GF-D8 (cell line): ENCODE results near the gene HYDIN.
"Not testable (repeated sequence)": the region's sequence is repeated elsewhere in the genome, so short reads cannot be mapped to it uniquely, and the experiment has no call there.

ENCODE experiments used
- DNase-seq: peaks from one replicate; lab custom pipeline; 2025; lab: John Stamatoyannopoulos, UW

Gene HYDIN

DNA sequence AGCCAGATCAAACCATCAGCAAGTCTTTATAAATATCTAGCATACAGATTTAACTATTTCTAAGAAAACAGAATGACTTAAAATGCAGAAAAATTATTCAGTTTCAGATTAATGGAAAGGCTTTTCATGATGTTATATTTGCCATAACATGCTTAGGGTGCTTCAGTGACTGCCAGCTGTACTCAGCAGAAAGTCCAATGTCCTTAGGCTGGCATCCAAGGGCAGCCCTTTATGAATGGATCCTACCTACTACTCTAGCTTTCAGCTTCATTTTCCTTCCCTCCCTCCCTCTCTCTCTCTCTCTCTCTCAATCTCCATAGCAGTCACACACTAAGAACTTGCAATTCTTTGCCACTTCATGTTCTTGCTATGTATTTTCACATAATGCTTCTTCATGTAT lies 124.6 kb downstream of the HYDIN start:
- not testable (repeated sequence) for DNase-seq

DNA sequence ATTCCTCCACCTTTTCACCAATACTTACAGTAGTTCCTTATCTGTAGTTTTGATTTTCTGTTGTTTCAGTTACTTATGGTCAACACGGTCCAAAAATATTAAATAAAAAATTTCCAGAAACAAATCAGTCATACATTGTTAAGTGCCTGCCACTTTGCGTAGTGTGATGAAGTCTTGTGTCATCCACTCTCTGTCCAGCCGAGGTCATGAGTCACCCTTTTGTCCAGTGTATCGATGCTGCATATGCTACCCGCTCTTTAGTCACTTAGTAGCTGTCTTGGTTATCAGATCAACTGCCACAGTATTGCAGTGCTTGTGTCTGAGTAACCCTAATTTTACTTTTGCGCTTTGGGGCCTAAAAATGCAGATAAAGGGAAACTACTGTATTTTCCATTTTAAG lies 146.9 kb downstream of the HYDIN start:
- DNase-seq = not testable (repeated sequence)

DNA sequence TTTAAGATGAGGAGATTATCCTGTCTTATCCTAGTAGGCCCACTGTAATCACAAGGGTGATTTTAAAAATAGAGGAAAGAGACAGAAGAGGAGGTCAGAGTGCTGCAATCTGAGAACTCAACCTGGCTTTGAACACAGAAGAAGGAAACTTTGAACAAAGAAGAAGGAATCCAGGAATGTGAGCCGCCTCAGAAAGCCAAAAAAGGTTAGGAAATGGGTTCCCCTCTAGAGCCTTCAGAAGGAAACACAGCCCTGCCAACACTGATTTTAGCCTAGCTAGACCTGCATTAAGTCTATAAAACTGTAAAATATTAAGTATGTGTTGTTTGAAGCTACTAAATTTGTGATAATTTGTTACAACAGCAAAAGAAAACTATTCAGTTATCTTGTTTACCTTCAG lies 149.7 kb downstream of the HYDIN start:
- not testable (repeated sequence) for DNase-seq

DNA sequence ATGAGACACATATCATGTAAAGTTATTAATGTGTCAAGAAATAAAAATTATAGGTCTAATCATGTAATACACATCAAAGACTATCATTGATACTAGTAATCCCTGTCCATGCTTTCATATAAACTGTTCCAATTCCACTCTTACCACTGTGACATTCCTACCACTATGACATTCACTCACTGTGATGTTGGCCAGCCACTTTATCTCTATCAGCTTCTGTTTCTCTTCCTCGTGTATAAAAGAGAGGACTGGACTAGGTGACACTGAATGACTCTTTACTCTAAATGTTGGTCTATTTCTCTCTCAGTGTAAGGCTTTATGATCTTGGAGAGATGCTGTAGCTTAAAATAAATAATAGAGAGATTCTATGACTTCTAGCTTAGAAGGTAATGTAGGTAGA lies 150.3 kb downstream of the HYDIN start:
- DNase-seq = not testable (repeated sequence)

DNA sequence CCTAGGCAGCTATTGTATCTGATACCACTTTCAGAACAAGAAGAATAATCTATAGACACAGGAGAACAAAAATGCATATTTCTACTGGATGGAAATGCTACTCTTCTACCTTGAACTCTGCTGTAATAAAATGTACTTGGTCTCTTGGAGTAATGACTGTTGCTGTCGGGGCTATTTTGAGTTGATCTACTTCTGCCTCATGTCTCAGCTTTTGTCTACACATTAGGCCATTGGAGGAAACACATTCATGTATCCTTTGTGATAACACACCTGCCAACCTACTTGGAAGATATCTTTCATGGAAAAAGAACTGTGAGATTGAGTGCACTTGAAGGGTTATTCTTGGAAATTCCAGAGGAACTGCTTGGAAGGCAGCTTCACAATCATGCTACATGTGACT lies 159.9 kb downstream of the HYDIN start:
- DNase-seq = not testable (repeated sequence)

DNA sequence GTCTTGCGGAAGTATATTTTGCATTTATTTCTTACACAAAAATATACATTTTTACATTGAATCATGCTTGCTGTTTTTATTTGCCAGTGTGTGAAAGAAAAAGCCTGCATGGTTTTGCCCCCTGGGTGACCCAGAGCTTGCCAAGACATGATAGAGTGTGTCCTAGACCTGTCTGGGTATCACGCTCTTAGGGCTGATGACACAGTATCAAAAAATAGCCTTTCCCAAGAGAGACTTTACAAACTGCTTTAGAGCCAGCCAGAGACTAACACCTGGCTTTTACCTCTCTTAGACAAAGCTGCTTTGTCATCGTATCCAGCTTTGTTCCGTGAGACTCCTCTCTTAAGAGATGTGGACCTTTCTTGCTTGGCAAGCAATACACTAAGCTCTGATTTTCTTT lies 160.7 kb downstream of the HYDIN start:
- DNase-seq = not testable (repeated sequence)

DNA sequence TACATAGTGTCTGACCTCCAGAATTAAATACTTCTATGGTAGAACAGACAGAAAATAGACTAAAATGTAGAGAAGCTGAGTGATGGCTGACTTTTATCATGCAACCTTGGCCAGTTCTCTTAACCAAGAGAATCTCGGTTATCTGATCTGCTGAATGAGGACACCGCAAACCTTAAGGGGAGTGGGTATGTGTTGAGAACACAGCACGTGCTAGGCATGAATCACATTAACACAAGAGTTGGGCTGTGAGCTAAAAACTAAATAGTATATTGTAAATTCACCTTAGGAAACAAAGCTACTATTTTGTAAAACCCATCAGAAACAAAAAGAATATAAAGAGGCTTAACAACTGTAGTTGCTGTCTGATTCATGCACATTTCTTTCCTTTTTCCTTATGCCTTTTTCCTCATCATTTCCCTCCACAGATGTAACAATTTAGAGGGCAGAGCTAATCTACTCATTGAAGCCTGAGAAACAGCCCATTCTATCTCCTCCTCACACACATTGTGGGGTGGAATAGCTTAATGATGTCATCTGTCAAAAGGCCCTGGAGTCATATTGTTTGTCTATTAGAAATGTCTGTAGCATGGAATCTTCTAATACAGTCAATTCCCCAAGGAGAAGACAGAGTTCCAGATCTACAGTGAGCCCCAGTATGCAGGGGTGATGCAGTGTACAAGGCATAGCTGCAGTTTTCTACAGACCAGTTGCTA lies 176.5 kb downstream of the HYDIN start:
- not testable (repeated sequence) for DNase-seq

DNA sequence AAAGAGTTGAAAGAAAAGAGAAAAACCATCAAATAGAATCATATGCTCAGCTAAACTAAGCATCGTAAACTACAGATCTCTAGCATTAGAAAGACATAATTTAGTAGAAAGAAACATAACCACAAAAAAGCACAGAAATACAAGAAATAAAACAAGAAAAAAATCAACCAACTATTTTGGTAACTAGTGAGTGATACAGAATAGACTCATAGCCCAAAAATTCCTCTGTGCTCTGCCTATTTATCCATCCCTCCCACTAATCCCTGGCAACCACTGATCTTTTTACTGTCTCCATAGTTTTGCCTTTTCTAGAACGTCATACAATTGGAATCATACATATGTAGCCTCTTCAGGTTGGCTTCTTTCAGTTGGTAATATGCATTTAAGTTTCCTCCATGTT lies 180.2 kb downstream of the HYDIN start:
- DNase-seq = not testable (repeated sequence)

DNA sequence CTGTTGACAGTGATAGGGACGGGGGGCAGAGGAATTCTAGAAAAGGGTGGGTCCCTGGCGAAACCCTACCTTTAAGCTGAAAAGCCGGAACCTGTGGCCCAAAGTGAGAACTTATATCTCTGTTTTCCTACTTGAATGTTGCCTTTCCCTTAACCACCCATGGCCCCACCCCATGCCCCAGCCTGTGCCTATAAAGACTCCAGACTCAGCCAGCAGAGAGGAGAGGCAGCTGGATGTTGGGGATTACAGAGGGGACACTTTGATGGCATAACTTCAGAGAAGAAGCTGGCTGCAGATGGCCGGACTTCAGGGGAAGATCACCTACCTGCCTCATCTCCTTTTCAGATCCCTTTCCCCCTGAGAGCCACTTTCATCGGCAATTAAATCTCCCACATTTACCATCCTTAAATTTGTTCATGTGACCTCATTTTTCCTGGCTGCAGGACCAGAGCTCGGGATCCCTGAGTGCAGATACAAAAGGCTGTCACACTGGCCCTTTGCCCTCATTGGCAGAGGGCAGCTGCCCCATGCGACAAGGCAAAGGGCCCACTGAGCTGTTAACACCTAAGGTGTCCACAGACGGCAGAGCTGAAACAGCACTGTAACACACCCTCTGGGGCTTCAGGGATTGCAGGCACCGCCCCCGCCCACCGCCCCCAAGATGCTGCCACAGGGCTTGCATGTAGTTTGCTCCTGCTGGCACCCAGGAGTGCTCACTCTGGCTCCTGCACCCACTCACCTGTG lies 191.0 kb downstream of the HYDIN start:
- DNase-seq = not testable (repeated sequence)

DNA sequence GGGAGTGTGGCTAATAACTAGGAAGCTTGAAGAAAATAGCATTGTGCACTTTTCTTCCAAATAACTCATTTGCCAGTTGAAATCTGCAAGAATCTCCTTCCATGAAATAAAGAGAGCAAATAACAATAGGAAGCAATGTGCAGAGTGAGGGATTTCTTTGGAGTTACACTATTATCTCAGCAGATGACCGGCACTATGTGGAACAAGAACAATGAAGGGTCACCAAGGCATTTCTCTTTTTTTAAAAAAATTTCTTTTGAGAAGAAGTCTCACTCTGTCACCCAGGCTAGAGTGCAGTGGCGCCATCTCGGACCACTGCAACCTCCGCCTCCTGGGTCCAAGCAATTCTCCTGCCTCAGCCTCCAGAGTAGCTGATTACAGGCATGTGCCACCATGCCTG lies 192.1 kb downstream of the HYDIN start:
- not testable (repeated sequence) for DNase-seq

DNA sequence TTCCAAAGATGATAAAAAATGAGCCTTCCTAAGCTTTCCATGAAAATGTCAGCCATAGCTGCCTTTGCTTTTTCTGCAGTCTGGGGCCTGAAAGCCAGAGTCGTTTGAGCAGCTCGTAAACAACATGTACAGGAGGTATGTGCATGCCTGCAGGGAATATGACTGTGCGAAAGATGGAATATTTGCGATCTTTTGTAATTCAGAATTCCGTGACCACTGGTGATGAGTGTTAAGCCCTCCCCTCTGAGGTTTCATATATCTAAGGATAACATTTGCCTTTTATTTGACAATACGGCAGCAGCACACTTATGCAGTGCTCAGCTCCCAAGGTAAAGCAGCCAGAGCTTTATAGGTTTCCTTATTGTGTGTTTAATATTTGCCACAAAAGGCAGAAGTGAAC lies 192.5 kb downstream of the HYDIN start:
- not testable (repeated sequence) for DNase-seq

DNA sequence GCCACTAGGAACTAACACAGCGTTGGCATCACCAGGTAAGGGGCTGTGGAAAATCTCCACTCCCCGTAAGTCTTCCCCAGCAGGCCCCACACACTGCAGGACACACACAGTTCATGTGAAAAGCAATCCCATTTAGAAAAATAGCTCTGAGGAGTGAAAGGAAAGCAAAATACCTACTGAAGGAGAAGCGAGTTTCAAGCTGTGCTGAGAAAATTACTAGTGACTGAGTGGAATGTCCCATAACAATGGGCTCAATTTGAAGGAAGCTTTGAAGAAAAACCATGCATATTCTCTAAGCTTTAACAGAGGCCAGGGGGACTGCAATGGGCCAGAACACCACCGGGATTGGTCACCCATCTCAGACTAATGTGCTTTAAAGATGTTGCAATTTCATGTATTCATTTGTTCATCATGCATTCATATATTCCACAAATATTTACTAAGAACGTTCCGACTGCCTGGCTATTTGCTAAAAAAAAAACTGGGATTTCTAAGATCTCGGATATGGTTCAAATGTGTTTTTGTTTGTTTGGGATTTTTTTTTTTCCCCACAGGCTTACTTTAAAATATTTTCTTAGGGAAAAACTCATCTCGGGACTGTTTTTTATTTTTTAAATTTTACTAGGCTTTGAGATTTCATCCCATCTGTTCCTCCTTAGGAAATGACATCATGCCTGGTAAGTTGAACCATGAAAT lies 202.3 kb downstream of the HYDIN start:
- not testable (repeated sequence) for DNase-seq

DNA sequence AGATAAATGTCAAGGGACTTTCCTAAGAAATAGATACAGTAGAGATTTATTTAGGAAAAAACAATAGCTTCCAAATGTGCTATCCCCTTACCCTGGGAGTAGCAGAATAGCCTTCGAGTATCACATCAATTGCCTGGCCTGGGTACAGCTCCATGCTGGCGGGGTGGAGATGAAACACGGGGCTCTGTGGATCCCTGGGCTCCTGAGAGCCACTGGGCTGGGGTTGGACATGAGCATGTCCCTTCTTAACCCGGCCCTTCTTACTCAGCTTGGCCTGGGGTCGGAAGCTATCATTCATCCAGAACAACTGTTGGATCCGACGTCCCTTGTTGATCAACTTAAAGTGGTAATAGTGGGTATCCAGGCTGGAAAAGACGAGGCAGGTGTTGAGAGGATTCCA lies 203.0 kb downstream of the HYDIN start:
- DNase-seq = not testable (repeated sequence)

DNA sequence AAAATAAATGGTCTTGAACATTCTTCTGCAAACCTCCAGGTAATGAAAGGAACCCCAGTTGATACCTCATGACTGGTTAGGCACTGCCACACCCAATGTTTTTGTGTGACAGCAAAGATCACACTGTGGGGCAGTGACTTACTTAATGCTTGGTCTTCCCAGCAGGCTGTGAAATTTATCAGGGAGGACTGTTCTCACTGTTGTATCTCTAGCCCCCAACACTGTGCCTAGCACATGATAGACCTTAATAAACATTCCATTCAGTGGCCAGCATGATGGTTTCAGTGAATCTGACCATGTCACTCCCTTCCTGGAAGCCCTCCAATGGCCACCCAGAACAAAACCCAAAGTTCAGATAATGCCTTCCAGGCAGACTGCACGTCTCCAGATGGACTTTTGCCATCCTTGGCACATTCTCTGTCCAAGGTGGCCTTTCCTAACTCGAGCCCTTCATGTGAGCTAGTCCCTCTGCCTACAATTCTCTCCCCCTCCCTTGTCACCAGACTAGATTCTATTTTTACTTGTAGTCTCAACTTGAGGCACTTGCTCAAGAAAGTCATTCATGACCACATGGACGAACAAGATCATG lies 206.6 kb downstream of the HYDIN start:
- not testable (repeated sequence) for DNase-seq

DNA sequence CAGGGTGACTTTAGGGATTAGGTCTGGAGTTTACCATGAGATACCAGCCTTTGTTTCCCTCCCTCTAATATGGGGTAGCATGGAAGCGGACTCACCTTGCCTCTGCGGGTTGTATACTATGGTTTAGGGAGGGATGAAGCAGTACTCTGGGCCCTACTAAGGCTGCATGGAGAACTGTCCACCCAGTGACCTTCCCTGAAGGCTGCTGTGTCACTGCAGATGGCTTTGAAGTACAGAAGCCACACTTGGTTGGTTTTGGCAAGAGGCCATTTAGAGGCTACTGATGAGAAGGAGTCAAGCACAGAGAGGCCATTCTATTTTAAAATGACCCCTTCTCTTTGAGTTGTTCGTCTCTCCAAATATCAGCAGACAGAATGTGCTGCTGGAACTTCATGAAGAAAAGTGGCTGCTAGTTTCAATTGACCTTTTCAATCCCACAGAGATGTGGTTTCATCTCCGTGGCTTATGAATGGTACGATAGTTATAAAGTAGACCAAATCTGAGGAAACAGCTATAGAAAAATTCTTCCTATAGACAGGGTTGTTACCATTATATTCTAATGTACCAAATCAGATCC lies 208.5 kb downstream of the HYDIN start:
- not testable (repeated sequence) for DNase-seq

DNA sequence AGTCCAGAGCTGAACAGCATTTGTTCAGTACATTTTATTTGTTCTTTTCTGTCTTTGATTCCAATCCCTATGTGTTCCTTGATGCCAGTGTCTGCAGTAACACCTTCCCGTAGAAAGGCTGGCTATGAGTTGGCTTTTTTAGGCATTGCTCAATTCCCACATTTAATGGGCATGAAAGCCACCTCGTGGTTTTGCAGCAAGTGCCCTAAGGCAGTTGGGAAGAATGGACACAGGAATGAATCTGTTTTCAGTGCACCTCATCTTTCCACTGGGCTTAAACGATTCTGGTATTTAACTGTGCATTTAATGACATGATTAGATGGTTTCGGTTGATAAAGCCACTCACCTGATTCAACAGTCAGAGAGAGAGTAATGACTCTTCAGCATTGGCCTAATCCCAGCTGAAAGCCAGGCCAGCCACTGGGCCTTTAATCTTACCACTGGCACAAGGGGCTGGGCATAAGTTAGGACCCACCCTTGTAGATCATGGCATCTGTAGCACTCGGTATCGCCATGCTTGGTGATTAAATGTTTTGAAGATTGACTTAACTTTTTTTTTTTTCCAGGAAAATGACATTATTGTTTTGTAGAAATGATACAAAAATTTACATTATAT lies 211.3 kb downstream of the HYDIN start:
- DNase-seq = not testable (repeated sequence)

DNA sequence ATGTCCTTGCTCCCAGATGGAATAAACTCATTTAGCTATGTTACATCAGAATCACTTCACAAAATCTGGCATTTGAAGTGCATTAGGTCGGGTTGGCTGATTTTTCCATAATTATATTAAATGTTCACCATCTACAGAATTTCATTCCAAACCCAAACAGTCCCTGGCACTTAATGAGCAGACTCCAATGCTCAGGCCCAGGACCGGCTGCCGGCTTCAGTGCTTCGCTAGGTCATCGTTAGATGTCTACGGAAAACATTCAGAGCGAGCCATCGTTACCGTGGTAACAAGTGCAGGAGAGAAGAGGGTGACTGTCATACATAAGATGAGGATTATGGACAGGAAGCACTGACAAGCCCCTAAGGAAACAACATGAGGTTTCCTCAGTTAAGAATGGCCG lies 215.1 kb downstream of the HYDIN start:
- not testable (repeated sequence) for DNase-seq

DNA sequence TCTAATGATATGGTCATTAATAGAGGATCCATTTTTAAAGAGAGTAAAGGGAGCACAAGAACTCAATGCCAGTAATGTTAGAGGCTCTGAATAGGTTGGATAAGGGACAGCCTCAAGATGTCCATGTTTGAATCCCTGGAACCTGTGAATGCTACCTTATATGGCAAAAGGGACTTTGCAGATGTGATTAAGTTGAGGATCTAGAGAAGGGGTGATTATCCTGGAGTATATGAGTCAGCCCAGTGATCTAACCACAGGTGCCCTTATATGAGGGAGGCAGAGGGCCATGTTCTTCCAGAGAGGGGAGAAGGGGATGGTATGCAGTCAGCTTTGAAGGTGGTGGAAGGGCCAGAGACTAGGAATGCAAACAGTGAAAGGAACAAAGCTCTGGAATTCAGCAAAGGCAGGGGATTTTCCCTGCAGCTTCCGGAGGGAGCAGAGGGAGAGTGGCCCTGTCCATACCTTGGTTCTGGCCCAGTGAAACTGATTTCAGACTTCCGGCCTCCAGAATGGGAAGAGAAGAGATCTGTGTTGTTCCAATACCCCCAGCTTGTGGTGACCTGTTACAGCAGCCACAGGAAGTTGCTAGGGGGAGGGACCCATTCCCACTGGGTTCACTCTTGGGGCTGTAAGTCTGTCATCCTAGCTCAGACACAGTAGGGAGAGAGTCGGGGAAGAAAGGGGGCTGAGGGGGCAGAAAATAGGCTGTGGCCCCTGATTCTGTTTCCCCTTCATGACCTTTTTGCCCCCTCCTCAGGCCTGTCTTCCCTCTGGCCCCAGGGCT lies 220.9 kb downstream of the HYDIN start:
- DNase-seq = not testable (repeated sequence)

DNA sequence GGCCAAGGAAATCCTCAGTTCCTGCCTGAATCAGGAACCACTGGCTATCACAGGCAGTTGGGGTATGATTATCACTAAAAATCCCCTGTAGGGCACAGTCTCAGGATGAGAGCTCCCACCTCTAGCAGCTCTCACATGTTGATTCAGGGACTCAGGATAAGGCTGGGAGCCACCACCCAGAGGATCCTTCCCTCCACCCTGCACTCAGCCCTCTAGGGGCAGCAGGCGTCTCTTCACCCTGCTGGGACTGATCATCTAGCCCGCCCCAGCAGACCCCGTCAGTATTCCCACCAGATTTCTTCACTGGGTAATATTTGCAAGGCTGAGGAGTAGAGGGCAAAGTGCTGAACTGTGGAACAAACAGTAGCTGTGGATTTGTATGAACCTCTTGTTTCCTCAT lies 224.0 kb downstream of the HYDIN start:
- not testable (repeated sequence) for DNase-seq

DNA sequence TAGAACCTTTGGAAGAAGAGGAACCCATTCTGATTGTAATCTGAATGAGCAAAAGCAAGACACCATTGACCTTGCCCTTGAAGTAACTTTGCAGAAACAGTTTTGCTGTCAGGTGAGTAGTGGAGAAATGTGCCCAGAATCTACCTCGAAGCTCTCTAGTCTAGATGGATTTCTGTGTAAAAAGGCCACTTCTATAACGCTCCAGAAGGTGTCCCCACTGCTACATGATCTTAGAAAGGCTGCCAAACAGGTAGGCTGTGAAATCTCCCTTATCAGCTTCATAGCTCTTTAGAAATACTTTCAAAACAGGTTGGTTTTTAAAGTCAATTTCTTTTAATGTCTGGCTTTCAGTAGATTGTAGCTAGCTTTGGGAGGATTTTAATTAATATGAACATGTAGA lies 230.8 kb downstream of the HYDIN start:
- DNase-seq = not testable (repeated sequence)

DNA sequence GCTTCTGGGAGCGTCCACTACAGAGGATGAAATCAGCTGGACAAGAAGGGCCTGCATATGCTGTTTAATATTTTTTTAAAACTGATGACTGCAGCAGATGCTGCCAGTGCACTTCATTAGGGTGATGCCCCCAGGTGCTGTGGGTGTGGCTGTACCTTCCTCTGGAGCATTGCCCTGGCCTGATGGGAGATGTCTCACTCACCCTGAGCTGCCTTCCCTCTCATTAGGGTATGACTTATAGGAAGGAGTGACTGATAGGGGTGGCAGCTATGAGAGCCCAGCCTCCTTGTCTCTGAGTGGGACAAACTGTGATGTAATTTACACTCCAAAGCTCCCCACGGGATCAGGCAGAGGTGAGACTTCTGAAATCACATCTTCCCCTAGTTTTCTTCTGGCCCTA lies 234.7 kb downstream of the HYDIN start:
- not testable (repeated sequence) for DNase-seq
